Neural cell (in vitro differentiated cells): ENCODE results near the gene TOGARAM2. TPM values are rescaled to one million over a fixed set of nuclear protein-coding genes. Genes with fewer than 3 reads are reported as not detected.

Source experiments
- H2AFZ ChIP-seq: fragments of 200-600, 300-800 bp; sonication (generic), shearing (Covaris generic); 2 replicates; pipeline ENCODE4 v1.6.0; 2014; ENCODE audit warnings: low read depth, mild to moderate bottlenecking, antibody characterized with exemption, low read length, moderate library complexity
- H3F3A ChIP-seq: fragments of 200-600 bp; shearing (Covaris generic); 2 replicates; pipeline ENCODE4 v1.6.1; 2016; ENCODE audit warnings: mild to moderate bottlenecking, moderate library complexity, mixed read lengths, antibody characterized with exemption, low read length; ENCODE audit not compliant: insufficient read depth, poor library complexity, severe bottlenecking
- H3K27ac ChIP-seq: fragments of 200-600, 300-800 bp; sonication (generic), shearing (Covaris generic); 2 replicates; pipeline ENCODE4 v1.5.1; 2014; ENCODE audit warnings: mild to moderate bottlenecking, low read length, moderate library complexity
- H3K27me3 ChIP-seq: fragments of 300-800, 200-600 bp; sonication (generic), shearing (Covaris generic); 2 replicates; pipeline ENCODE4 v1.6.0; 2014; ENCODE audit warnings: mild to moderate bottlenecking, low read depth, low read length, moderate library complexity; ENCODE audit not compliant: insufficient read depth
- H3K36me3 ChIP-seq: fragments of 300-800, 200-600 bp; sonication (generic), shearing (Covaris generic); 2 replicates; pipeline ENCODE4 v1.5.1; 2014; ENCODE audit warnings: mild to moderate bottlenecking, antibody characterized with exemption, low read length, moderate library complexity; ENCODE audit not compliant: insufficient read depth
- H3K4me2 ChIP-seq: fragments of 300-800, 200-600 bp; sonication (generic), shearing (Covaris generic); 2 replicates; pipeline ENCODE4 v1.6.0; 2014; ENCODE audit warnings: mild to moderate bottlenecking, low read length
- H3K4me3 ChIP-seq: fragments of 300-800, 200-600 bp; sonication (generic), shearing (Covaris generic); 2 replicates; pipeline ENCODE4 v1.5.1; 2014; ENCODE audit warnings: mild to moderate bottlenecking, low read length, moderate library complexity
- H3K79me2 ChIP-seq: fragments of 200-600 bp; shearing (Covaris generic); replicated peaks from 2 replicates; pipeline ENCODE4 v1.6.0; 2014; ENCODE audit warnings: mild to moderate bottlenecking, low read length, moderate library complexity; ENCODE audit not compliant: insufficient read depth
- H3K9ac ChIP-seq: fragments of 300-800, 200-600 bp; sonication (generic), shearing (Covaris generic); 2 replicates; pipeline ENCODE4 v1.6.1; 2016; ENCODE audit warnings: mild to moderate bottlenecking, low read length, mixed read lengths
- H3K9me2 ChIP-seq: fragments of 200-600 bp; shearing (Covaris generic); 2 replicates; pipeline ENCODE4 v1.6.1; 2016; ENCODE audit warnings: mild to moderate bottlenecking, low read length, mixed read lengths; ENCODE audit not compliant: insufficient read depth
- H3K9me3 ChIP-seq: fragments of 200-600, 300-800 bp; sonication (generic), shearing (Covaris generic); 2 replicates; pipeline ENCODE4 v1.6.1; 2016; ENCODE audit warnings: mild to moderate bottlenecking, mixed run types, low read length, moderate library complexity, mixed read lengths
- H4K20me1 ChIP-seq: fragments of 200-600 bp; shearing (Covaris generic); 2 replicates; pipeline ENCODE4 v1.6.1; 2016; ENCODE audit warnings: mild to moderate bottlenecking, mixed run types; ENCODE audit not compliant: insufficient read depth
- EP300 ChIP-seq: fragments of 450-650 bp; conservative IDR thresholded peaks from 2 replicates; pipeline ENCODE4 v1.6.1; 2014; ENCODE audit warnings: antibody characterized with exemption, mild to moderate bottlenecking, moderate library complexity; ENCODE audit not compliant: poor library complexity, severe bottlenecking
- EZH2 ChIP-seq: fragments of 200-600, 300-800 bp; shearing (Covaris generic), sonication (generic); IDR thresholded peaks from 2 replicates; pipeline ENCODE4 v1.6.1; 2014; ENCODE audit warnings: antibody characterized with exemption, low read length, borderline replicate concordance, mild to moderate bottlenecking; ENCODE audit not compliant: insufficient read depth, poor library complexity, severe bottlenecking
- MXI1 ChIP-seq: fragments of 450-650 bp; conservative IDR thresholded peaks from 2 replicates; pipeline ENCODE4 v1.6.1; 2014; ENCODE audit warnings: antibody characterized with exemption, mild to moderate bottlenecking; ENCODE audit not compliant: poor library complexity, severe bottlenecking
- POLR2AphosphoS5 ChIP-seq: IDR thresholded peaks from 2 replicates; pipeline ENCODE4 v1.6.1; 2012
- RAD21 ChIP-seq: fragments of 450-650 bp; conservative IDR thresholded peaks from 2 replicates; pipeline ENCODE4 v1.6.1; 2014; ENCODE audit warnings: antibody characterized with exemption, mild to moderate bottlenecking, moderate library complexity
- SMC3 ChIP-seq: fragments of 450-650 bp; conservative IDR thresholded peaks from 2 replicates; pipeline ENCODE4 v1.6.1; 2014; ENCODE audit warnings: antibody characterized with exemption, mild to moderate bottlenecking, moderate library complexity; ENCODE audit not compliant: poor library complexity
- TAF1 ChIP-seq: IDR thresholded peaks from 2 replicates; pipeline ENCODE4 v1.6.1; 2012; ENCODE audit warnings: low read depth
- polyA plus RNA-seq: library from polyadenylated mRNA; depleted of rRNA; stranded (reverse); fragments of >200 nt; gene quantifications from 2 replicates; pipeline ENCODE4 v1.2.3, GENCODE V29; 2014
- TF ChIP-seq, protein P1 (sequence below): IDR thresholded peaks from 2 replicates; pipeline ENCODE4 v1.6.1; 2012; ENCODE audit warnings: borderline replicate concordance
- TF ChIP-seq, protein P2 (sequence below): fragments of 450-650 bp; IDR thresholded peaks from 2 replicates; pipeline ENCODE4 v1.5.1; 2014; ENCODE audit warnings: antibody characterized with exemption, mild to moderate bottlenecking, moderate library complexity; ENCODE audit not compliant: poor library complexity, severe bottlenecking

The TOGARAM2 gene
- polyA plus RNA-seq, 1 donor from 2014 or later, result 0.10 TPM

DNA sequence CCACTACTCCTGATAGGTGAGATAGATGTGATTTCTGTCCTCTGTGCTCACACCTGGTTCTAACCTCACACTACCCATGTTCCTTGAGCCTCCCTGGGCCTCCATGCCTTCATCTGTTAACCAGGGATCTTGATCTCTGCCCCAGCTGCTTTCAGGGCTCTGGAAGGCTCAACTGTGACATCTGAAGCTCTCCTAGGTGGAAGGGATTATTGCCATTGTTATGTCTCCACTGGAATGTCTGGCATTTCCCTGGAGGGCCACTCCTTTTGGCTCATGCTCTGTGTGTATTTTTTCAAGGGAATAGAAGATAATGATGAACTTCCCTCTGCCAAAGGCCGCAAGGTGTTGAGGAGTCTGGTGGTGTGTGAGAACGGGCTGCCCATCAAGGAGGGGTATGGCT is 52.1 kb downstream of the TOGARAM2 start:
- Histone ChIP-seq H3K9ac (no peak overlapping the region), H3K4me3 (no peak overlapping the region), H3K27me3 (no peaks in the 10 kb centered on the region), H3K36me3 (no peaks in the 10 kb centered on the region), H3F3A (no peaks in the 10 kb centered on the region), H4K20me1 (no peaks in the 10 kb centered on the region), H3K4me2 (no peak overlapping the region), H2AFZ (no peak overlapping the region), H3K79me2 (no peaks in the 10 kb centered on the region), H3K9me3 (no peaks in the 10 kb centered on the region), H3K9me2 (no peaks in the 10 kb centered on the region), H3K27ac (no peak overlapping the region)
- no peak for TF ChIP-seq EP300
- TF ChIP-seq POLR2AphosphoS5, result no peak
- no peak for TF ChIP-seq TAF1
- TF ChIP-seq RAD21, result no peak
- TF ChIP-seq, protein P1, sequence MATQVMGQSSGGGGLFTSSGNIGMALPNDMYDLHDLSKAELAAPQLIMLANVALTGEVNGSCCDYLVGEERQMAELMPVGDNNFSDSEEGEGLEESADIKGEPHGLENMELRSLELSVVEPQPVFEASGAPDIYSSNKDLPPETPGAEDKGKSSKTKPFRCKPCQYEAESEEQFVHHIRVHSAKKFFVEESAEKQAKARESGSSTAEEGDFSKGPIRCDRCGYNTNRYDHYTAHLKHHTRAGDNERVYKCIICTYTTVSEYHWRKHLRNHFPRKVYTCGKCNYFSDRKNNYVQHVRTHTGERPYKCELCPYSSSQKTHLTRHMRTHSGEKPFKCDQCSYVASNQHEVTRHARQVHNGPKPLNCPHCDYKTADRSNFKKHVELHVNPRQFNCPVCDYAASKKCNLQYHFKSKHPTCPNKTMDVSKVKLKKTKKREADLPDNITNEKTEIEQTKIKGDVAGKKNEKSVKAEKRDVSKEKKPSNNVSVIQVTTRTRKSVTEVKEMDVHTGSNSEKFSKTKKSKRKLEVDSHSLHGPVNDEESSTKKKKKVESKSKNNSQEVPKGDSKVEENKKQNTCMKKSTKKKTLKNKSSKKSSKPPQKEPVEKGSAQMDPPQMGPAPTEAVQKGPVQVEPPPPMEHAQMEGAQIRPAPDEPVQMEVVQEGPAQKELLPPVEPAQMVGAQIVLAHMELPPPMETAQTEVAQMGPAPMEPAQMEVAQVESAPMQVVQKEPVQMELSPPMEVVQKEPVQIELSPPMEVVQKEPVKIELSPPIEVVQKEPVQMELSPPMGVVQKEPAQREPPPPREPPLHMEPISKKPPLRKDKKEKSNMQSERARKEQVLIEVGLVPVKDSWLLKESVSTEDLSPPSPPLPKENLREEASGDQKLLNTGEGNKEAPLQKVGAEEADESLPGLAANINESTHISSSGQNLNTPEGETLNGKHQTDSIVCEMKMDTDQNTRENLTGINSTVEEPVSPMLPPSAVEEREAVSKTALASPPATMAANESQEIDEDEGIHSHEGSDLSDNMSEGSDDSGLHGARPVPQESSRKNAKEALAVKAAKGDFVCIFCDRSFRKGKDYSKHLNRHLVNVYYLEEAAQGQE, result no peak
- TF ChIP-seq, protein P2, sequence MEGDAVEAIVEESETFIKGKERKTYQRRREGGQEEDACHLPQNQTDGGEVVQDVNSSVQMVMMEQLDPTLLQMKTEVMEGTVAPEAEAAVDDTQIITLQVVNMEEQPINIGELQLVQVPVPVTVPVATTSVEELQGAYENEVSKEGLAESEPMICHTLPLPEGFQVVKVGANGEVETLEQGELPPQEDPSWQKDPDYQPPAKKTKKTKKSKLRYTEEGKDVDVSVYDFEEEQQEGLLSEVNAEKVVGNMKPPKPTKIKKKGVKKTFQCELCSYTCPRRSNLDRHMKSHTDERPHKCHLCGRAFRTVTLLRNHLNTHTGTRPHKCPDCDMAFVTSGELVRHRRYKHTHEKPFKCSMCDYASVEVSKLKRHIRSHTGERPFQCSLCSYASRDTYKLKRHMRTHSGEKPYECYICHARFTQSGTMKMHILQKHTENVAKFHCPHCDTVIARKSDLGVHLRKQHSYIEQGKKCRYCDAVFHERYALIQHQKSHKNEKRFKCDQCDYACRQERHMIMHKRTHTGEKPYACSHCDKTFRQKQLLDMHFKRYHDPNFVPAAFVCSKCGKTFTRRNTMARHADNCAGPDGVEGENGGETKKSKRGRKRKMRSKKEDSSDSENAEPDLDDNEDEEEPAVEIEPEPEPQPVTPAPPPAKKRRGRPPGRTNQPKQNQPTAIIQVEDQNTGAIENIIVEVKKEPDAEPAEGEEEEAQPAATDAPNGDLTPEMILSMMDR, result no peak
- no peak for TF ChIP-seq EZH2
- no peak for TF ChIP-seq SMC3
- no peak for TF ChIP-seq MXI1

DNA sequence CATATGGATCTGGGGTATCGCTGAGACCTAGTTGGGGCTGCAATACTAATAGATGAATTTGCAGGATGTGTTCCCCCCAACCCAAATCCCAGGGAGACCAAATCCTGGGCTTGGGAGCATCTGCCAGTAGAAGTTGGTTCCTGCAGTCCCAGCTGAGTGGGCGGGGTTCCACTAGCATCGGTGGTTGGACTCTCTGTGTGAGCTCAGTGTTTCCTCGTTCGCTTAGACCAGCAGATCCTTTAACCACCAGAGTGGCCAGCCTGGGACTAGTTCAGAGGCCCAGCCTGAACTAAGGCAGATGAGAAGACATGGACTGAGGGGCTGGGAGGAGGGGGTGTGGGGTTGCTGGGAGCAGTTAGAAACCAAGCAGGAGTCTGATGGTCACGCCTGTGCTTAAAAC is 52.6 kb downstream of the TOGARAM2 start:
- no peaks in the 10 kb centered on the region for H3K27me3 ChIP-seq
- H3K4me2 ChIP-seq, result no peak overlapping the region
- H4K20me1 ChIP-seq, result no peaks in the 10 kb centered on the region
- no peak overlapping the region for H3K4me3 ChIP-seq
- H3K36me3 ChIP-seq, result no peaks in the 10 kb centered on the region
- no peaks in the 10 kb centered on the region for H3F3A ChIP-seq
- H3K9me2 ChIP-seq, result no peaks in the 10 kb centered on the region
- no peak overlapping the region for H3K9ac ChIP-seq
- H3K9me3 ChIP-seq, result no peaks in the 10 kb centered on the region
- H3K79me2 ChIP-seq, result no peaks in the 10 kb centered on the region
- no peak overlapping the region for H3K27ac ChIP-seq
- TF ChIP-seq, protein P2, result no peak
- TF ChIP-seq EP300 (no peak), MXI1 (no peak), TAF1 (no peak), EZH2 (no peak), POLR2AphosphoS5 (no peak), RAD21 (no peak), SMC3 (no peak)
- TF ChIP-seq, protein P1, result no peak
- H2AFZ ChIP-seq, result no peak overlapping the region
